GDM1 (cell line): Measurements from ENCODE around the gene GRK6.
A peak's percentile ranks its signal among the peaks of the same experiment; 100 is the strongest.
"Not testable (repeated sequence)": the region's sequence is repeated elsewhere in the genome, so short reads cannot be mapped to it uniquely, and the experiment has no call there.

Experiments
- DNase-seq: peaks from one replicate; lab custom pipeline; 2025; lab: John Stamatoyannopoulos, UW

GRK6 gene

GRCh38 chr5:177470759-177471536, 44.5 kb downstream of the GRK6 start:
- no peak for DNase-seq

GRCh38 chr5:177471610-177472356, 45.3 kb downstream of the GRK6 start:
- DNase-seq: no peak

- peak; percentile 49 for DNase-seq
These were observed 46.3 kb downstream of the GRK6 start for GRCh38 chr5:177472460-177473442.

- peak; percentile 33 for DNase-seq
These were observed 47.0 kb downstream of the GRK6 start, which contains the start of gene DBN1 for GRCh38 chr5:177473443-177474001. DBN1 (minus strand) TSS chr5:177473634; CDS start chr5:177473521, 113 bp downstream.

GRCh38 chr5:177474002-177474476, 47.6 kb downstream of the GRK6 start:
- no peak for DNase-seq

- DNase-seq: no peak
These were observed 48.5 kb downstream of the GRK6 start for GRCh38 chr5:177474846-177475562.

- DNase-seq: no peak
These were observed 49.3 kb downstream of the GRK6 start for GRCh38 chr5:177475563-177476427.

GRCh38 chr5:177476531-177477233, 50.2 kb downstream of the GRK6 start:
- no peak for DNase-seq

GRCh38 chr5:177477701-177478477, 51.4 kb downstream of the GRK6 start:
- no peak for DNase-seq

- DNase-seq: peak; percentile 40
These were observed 52.5 kb downstream of the GRK6 start for GRCh38 chr5:177478711-177479646.

- DNase-seq: no peak
These were observed 53.3 kb downstream of the GRK6 start for GRCh38 chr5:177479774-177480173.

GRCh38 chr5:177482359-177482795, 55.9 kb downstream of the GRK6 start:
- DNase-seq: no peak

GRCh38 chr5:177483042-177483441, 56.6 kb downstream of the GRK6 start:
- DNase-seq: no peak

- DNase-seq: no peak
These were observed 57.8 kb downstream of the GRK6 start for GRCh38 chr5:177483994-177484901.

- DNase-seq: no peak
These were observed 58.5 kb downstream of the GRK6 start for GRCh38 chr5:177484902-177485549.

- not testable (repeated sequence) for DNase-seq
These were observed 59.3 kb downstream of the GRK6 start for GRCh38 chr5:177485753-177486152.
